OCI-M2 (cell line): ENCODE data around the gene PNPLA7.
"Not testable (repeated sequence)": the region's sequence is repeated elsewhere in the genome, so short reads cannot be mapped to it uniquely, and the experiment has no call there.

Experiments
- DNase-seq: peaks from one replicate; lab custom pipeline; 2025; ENCODE audit not compliant: unreplicated experiment; lab: John Stamatoyannopoulos, UW

PNPLA7 gene

GRCh38 chr9:137550231-137550621 is at the start of gene PNPLA7:
Gene PNPLA7 (minus strand): TSS chr9:137550402. CDS start chr9:137550197, 205 bp downstream.
- DNase-seq = no peak

GRCh38 chr9:137598943-137599342 is 48.7 kb upstream of the PNPLA7 start:
- no peak for DNase-seq

- not testable (repeated sequence) for DNase-seq
These were observed 46.4 kb upstream of the PNPLA7 start for GRCh38 chr9:137596577-137596976.

- no peak for DNase-seq
These were observed 43.0 kb upstream of the PNPLA7 start for GRCh38 chr9:137593176-137593575.

- DNase-seq = no peak
These were observed 42.6 kb upstream of the PNPLA7 start for GRCh38 chr9:137592767-137593166.

- peak; percentile 29 for DNase-seq
These were observed 40.5 kb upstream of the PNPLA7 start, which contains the start of gene ZMYND19 for GRCh38 chr9:137590469-137591383. Gene ZMYND19 (minus strand): TSS chr9:137590512. CDS start chr9:137590263, 249 bp downstream.

- DNase-seq = no peak
These were observed 39.9 kb upstream of the PNPLA7 start for GRCh38 chr9:137590123-137590468.

GRCh38 chr9:137589441-137590122 is 39.4 kb upstream of the PNPLA7 start:
- no peak for DNase-seq

- DNase-seq = no peak
These were observed 38.7 kb upstream of the PNPLA7 start for GRCh38 chr9:137588891-137589290.

GRCh38 chr9:137588311-137588710 is 38.1 kb upstream of the PNPLA7 start:
- DNase-seq = no peak

GRCh38 chr9:137586854-137587253 is 36.7 kb upstream of the PNPLA7 start:
- DNase-seq = no peak

- no peak for DNase-seq
These were observed 33.8 kb upstream of the PNPLA7 start for GRCh38 chr9:137583957-137584356.

GRCh38 chr9:137583347-137583746 is 33.1 kb upstream of the PNPLA7 start:
- no peak for DNase-seq

GRCh38 chr9:137582286-137582860 is 32.2 kb upstream of the PNPLA7 start:
- no peak for DNase-seq

- DNase-seq = no peak
These were observed 31.4 kb upstream of the PNPLA7 start for GRCh38 chr9:137581361-137582285.

GRCh38 chr9:137580954-137581322 is 30.7 kb upstream of the PNPLA7 start:
- DNase-seq = no peak

- DNase-seq = no peak
These were observed 30.2 kb upstream of the PNPLA7 start for GRCh38 chr9:137580209-137580953.

GRCh38 chr9:137579259-137579604 is 29.0 kb upstream of the PNPLA7 start:
- no peak for DNase-seq

- peak; percentile 25 for DNase-seq
These were observed 28.5 kb upstream of the PNPLA7 start, which contains the start of gene DPH7 for GRCh38 chr9:137578518-137579258. Gene DPH7 (minus strand): TSS chr9:137578925. CDS start chr9:137578777, 148 bp downstream.
